IgD-negative memory B cell (primary cell): Measurements from ENCODE around the gene FOXO3. TPM values are rescaled to one million over a fixed set of nuclear protein-coding genes. Genes with fewer than 3 reads are reported as not detected.

Experiments
- H3K27ac Mint-ChIP-seq, 3 donors: one replicate each; pipeline ENCODE4 v1.8.0; 2020 to 2022; ENCODE audit warnings: mild to moderate bottlenecking in 3 of 3, mixed read lengths in 3 of 3, moderate library complexity in 1 of 3
- H3K27me3 Mint-ChIP-seq: one replicate; pipeline ENCODE4 v1.8.0; 2021; ENCODE audit warnings: mixed read lengths
- H3K36me3 Mint-ChIP-seq: one replicate; pipeline ENCODE4 v1.8.0; 2020; ENCODE audit warnings: mild to moderate bottlenecking, mixed read lengths
- H3K4me1 Mint-ChIP-seq, 3 donors: one replicate each; pipeline ENCODE4 v1.8.0; 2020 to 2022; ENCODE audit warnings: mixed read lengths in 3 of 3, mild to moderate bottlenecking in 1 of 3
- H3K4me3 Mint-ChIP-seq, 4 donors: one replicate each; pipeline ENCODE4 v1.8.0; 2020 to 2022; ENCODE audit warnings: mild to moderate bottlenecking in 4 of 4, mixed read lengths in 4 of 4, moderate library complexity in 3 of 4
- H3K9me3 Mint-ChIP-seq, 3 donors: one replicate each; pipeline ENCODE4 v1.8.0; 2020 to 2021; ENCODE audit warnings: mixed read lengths in 3 of 3, mild to moderate bottlenecking in 1 of 3
- polyA plus RNA-seq: library from polyadenylated mRNA; unstranded; fragments of 300-500 nt; fragmentation: Illumina TruSeq; gene quantifications from one replicate; pipeline ENCODE4 v1.2.3, GENCODE V29; 2021

Gene FOXO3
- polyA plus RNA-seq, 1 donor from 2014 or later = 15.5 TPM

- no peaks in the 10 kb centered on the region for H3K9me3 Mint-ChIP-seq
- peaks cover 24 to 53% (median 50%) of the 10 kb centered on the region in 3 donors for H3K4me1 Mint-ChIP-seq
- peaks cover 9% of the 10 kb centered on the region for H3K36me3 Mint-ChIP-seq
- H3K27me3 Mint-ChIP-seq = no peaks in the 10 kb centered on the region
- H3K27ac Mint-ChIP-seq = no peak overlapping the region
- no peak overlapping the region for H3K4me3 Mint-ChIP-seq
These were observed 17.4 kb downstream of the FOXO3 start for GRCh38 chr6:108578166-108578565.

DNA sequence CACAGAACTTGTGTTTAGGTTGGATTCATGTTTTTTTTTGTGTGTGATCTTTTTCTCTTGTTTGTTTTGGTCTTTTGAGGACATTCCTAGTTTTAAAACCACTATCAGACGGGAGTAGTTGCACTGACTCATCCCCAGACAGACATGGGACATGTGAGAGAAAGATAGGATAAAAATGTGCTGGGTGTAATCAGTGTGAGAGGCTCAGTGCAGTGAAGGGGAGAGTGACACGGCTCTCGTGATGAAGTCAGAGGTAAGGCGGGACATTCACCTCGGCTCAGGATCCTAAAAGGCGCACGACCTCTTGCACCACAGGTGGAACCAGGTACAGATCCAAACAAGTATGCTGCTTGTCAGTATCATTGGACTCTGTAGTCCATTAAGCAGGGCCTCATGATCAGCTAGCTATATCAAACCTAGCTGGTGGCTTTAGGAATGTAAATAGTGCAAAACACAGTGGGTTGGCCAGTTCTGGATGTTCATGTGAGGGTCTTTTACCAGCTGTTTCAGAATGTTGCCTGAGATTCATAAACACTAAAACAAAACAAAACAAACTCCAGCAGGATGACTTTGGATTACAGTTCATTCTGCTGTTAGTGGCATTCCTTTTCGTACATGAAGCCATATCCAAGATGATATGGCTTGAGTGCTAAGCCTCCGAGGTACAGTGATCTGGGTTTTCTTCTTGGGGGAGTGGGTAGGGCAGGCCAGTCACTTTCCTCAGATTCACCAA, 18.0 kb downstream of the FOXO3 start:
- Mint-ChIP-seq H3K27me3 (no peaks in the 10 kb centered on the region), H3K9me3 (no peaks in the 10 kb centered on the region), H3K4me3 (no peak overlapping the region), H3K27ac (peak overlapping the region in 1 of 3 donors; percentile 7), H3K4me1 (peaks cover 24 to 54% (median 50%) of the 10 kb centered on the region in 3 donors), H3K36me3 (peaks cover 7% of the 10 kb centered on the region)

GRCh38 chr6:108579328-108579721, 18.6 kb downstream of the FOXO3 start:
- H3K27ac Mint-ChIP-seq = peak overlapping the region in 1 of 3 donors; percentile 7
- peaks cover 7% of the 10 kb centered on the region for H3K36me3 Mint-ChIP-seq
- no peaks in the 10 kb centered on the region for H3K9me3 Mint-ChIP-seq
- peaks cover 28 to 56% (median 46%) of the 10 kb centered on the region in 3 donors for H3K4me1 Mint-ChIP-seq
- H3K4me3 Mint-ChIP-seq = no peak overlapping the region
- no peaks in the 10 kb centered on the region for H3K27me3 Mint-ChIP-seq

DNA sequence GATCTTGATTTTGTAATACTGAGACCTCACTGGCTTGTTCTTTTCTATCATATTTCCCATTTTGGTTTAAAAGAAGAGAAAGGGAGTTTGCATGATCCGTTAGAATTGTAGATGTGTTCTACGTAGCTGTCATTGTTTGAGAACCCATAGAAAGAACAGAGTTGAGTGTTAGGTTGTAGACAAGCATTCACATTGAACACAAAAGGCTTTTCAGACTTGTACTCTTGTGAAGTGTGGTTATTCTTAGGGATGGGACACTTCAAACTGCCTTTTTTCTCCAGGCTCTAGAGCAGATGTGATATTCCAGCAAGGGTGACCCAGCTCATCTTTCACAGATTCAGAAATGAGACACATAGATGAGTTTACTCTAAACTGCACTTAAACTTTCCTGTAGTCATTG, 19.9 kb downstream of the FOXO3 start:
- Mint-ChIP-seq H3K4me3 (peak overlapping the region in 1 of 4 donors; percentile 19), H3K27me3 (no peaks in the 10 kb centered on the region), H3K36me3 (peaks cover 7% of the 10 kb centered on the region), H3K27ac (no peak overlapping the region), H3K9me3 (no peaks in the 10 kb centered on the region), H3K4me1 (peaks cover 28 to 49% (median 42%) of the 10 kb centered on the region in 3 donors)

GRCh38 chr6:108581237-108581931, 20.7 kb downstream of the FOXO3 start:
- H3K27me3 Mint-ChIP-seq = no peaks in the 10 kb centered on the region
- no peak overlapping the region for H3K4me3 Mint-ChIP-seq
- peak overlapping the region in 1 of 3 donors; percentile 9 for H3K27ac Mint-ChIP-seq
- no peaks in the 10 kb centered on the region for H3K9me3 Mint-ChIP-seq
- peaks cover 5% of the 10 kb centered on the region for H3K36me3 Mint-ChIP-seq
- peaks cover 34 to 51% (median 38%) of the 10 kb centered on the region in 3 donors for H3K4me1 Mint-ChIP-seq

DNA sequence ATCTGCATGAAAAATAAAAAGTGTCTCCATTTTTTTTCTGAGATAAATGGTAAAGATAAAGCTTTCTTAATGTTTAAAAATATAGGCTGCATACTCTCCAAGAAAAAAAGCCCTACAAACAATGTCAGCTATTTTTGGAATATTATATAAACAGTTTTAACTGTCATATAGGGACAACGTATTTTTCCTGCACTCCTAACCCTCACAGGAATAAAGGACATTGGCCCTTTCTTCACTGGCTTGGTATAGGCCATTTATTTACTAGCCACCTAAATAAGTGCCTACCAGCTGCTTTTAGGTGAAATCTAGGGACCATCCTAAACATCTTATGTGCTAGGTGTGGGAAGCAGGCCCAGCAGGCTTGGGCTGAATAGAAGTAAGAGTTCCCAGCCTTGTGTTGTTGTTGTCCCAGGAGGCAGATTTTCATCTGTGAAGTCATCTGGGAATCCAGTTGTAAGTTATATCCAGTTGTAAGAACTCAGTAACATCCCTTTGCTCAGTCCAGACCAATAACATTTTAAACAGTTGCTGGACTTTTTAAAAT, 21.3 kb downstream of the FOXO3 start:
- Mint-ChIP-seq H3K36me3 (peaks cover 5% of the 10 kb centered on the region), H3K4me1 (peaks cover 32 to 48% (median 35%) of the 10 kb centered on the region in 3 donors), H3K4me3 (no peak overlapping the region), H3K27me3 (no peaks in the 10 kb centered on the region), H3K9me3 (no peaks in the 10 kb centered on the region), H3K27ac (no peak overlapping the region)

DNA sequence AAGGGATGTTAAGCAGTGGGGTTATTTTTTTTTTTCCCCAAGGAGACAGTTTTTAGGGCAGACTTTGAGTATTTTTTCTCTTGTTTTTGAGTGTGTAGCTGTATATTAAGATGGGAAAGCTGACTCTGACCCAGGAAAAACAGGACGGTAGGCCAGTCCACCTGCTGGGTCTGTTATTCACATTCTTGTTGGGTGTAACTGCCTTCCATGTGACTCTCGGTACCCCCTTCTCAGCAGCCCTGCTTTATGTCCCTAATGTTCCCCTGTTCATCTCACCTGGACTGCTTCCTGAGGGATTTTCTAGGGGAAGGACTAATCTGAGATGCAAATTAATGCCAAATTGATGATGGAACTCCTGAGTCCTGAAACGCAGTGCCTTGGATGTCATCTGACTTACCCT, 21.9 kb downstream of the FOXO3 start:
- Mint-ChIP-seq H3K4me1 (peaks cover 36 to 50% (median 37%) of the 10 kb centered on the region in 3 donors), H3K27ac (peak overlapping the region in 1 of 3 donors; percentile 19), H3K27me3 (no peaks in the 10 kb centered on the region), H3K9me3 (no peaks in the 10 kb centered on the region), H3K4me3 (no peak overlapping the region), H3K36me3 (peaks cover 5% of the 10 kb centered on the region)

- Mint-ChIP-seq H3K4me1 (peaks cover 39 to 58% (median 46%) of the 10 kb centered on the region in 3 donors), H3K27me3 (no peaks in the 10 kb centered on the region), H3K27ac (no peak overlapping the region), H3K9me3 (no peaks in the 10 kb centered on the region), H3K4me3 (no peak overlapping the region), H3K36me3 (no peaks in the 10 kb centered on the region)
These were observed 23.6 kb downstream of the FOXO3 start for GRCh38 chr6:108584323-108584722.

- Mint-ChIP-seq H3K27me3 (no peaks in the 10 kb centered on the region), H3K27ac (no peak overlapping the region), H3K4me3 (peak overlapping the region in 1 of 4 donors; percentile 10), H3K4me1 (peaks cover 43 to 64% (median 53%) of the 10 kb centered on the region in 3 donors), H3K36me3 (no peaks in the 10 kb centered on the region), H3K9me3 (no peaks in the 10 kb centered on the region)
These were observed 24.6 kb downstream of the FOXO3 start for GRCh38 chr6:108585359-108585758.

GRCh38 chr6:108585921-108586536, 25.3 kb downstream of the FOXO3 start:
- H3K9me3 Mint-ChIP-seq = no peaks in the 10 kb centered on the region
- no peaks in the 10 kb centered on the region for H3K36me3 Mint-ChIP-seq
- H3K4me1 Mint-ChIP-seq = peaks cover 42 to 60% (median 53%) of the 10 kb centered on the region in 3 donors
- no peak overlapping the region for H3K27ac Mint-ChIP-seq
- peak overlapping the region in 1 of 4 donors; percentile 14 for H3K4me3 Mint-ChIP-seq
- no peaks in the 10 kb centered on the region for H3K27me3 Mint-ChIP-seq

GRCh38 chr6:108587258-108588059, 26.7 kb downstream of the FOXO3 start:
- H3K27ac Mint-ChIP-seq = peak overlapping the region in 2 of 3 donors; percentile 41 to 53
- peaks cover 49 to 65% (median 59%) of the 10 kb centered on the region in 3 donors for H3K4me1 Mint-ChIP-seq

DNA sequence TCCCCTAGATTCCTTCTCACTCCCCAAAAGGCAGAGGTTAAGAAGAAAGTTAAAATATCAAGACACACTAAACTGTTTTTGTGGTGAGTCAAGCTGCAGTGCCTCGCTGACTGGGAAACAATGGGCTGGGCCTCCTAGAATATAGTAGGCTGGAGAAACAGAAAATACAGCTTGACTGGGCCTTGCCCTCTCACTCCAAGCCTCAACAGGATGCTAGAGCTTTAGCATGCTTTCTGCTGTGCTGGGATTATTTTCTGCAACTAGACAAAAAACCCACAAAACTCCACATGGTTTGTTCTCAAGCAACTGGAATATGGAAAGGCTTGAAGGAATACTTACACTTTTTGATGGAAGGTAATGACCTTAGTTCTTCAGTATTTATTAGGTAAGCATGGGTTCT, 27.9 kb downstream of the FOXO3 start:
- Mint-ChIP-seq H3K36me3 (no peaks in the 10 kb centered on the region), H3K27ac (peak overlapping the region; percentile 3 to 78 (median 74)), H3K4me3 (peak overlapping the region in 1 of 4 donors; percentile 55), H3K9me3 (no peaks in the 10 kb centered on the region), H3K27me3 (peaks cover 2% of the 10 kb centered on the region), H3K4me1 (peaks cover 57 to 66% (median 65%) of the 10 kb centered on the region in 3 donors)

More at GRCh38 chr6:108587258-108588059, 26.7 kb downstream of the FOXO3 start:
- no peaks in the 10 kb centered on the region for H3K36me3 Mint-ChIP-seq
- peak overlapping the region in 2 of 4 donors; percentile 24 to 38 for H3K4me3 Mint-ChIP-seq
- no peaks in the 10 kb centered on the region for H3K9me3 Mint-ChIP-seq
- H3K27me3 Mint-ChIP-seq = no peaks in the 10 kb centered on the region

DNA sequence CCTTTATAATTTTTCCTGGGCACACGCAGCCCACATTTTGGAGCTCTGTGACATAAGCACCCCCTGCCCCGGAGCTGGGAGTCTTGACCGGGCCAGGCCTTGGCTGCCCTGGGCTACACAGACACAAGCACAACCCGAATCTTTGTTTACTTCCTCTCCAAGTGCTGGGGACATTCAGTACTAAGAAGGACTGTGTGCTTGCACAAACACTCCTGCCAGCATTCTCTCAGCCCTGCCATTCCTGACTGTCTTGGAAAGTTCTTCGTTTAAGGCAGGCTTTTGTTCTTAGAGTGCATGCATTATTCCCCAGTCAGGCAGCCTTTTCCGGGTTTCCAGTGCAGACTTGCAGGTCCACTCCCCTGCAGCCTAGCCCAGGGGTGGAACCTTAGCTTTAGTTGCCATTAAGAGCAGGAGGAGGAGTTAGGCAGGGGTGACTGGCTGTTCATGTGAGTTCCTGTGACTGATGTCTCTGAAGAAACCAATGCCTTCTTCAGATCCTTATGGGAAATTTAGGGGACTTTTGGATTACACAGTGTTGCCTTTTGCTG, 28.6 kb downstream of the FOXO3 start:
- Mint-ChIP-seq H3K4me1 (peaks cover 60 to 66% (median 62%) of the 10 kb centered on the region in 3 donors), H3K27me3 (peaks cover 2% of the 10 kb centered on the region), H3K4me3 (peak overlapping the region in 2 of 4 donors; percentile 55 to 69), H3K36me3 (no peaks in the 10 kb centered on the region), H3K27ac (peak overlapping the region; percentile 47 to 78 (median 74)), H3K9me3 (no peaks in the 10 kb centered on the region)
